ENCODE measurements around the gene CCR5AS.
"Not testable (repeated sequence)": the region's sequence is repeated elsewhere in the genome, so short reads cannot be mapped to it uniquely, and the experiment has no call there.

CCR5AS gene

DNA sequence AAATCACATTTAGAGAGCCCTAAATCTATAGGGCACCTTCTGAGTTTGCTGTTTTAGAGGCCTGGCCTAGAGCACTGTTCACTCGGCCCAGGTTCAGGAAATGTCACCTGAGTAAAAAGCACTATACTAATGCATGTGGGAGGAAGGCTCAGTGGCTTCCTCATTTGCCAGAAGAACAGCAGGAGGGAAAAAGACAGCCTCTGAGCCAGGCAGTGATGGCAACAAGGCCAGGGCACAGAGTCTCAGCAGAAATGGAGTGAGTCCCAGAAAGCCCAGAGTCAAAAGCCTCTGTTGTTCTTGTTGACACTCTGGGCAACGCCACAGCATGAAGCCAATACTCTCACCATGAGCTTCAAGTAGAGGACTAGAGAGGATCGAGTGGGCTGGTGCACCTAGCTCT lies 32.0 kb upstream of the CCR5AS start:
- Mint-ChIP-seq H3K27me3 (peaks cover 2% of the 10 kb centered on the region), H3K4me3 (no peak overlapping the region), H3K9me3 (no peaks in the 10 kb centered on the region), H3K4me1 (peaks cover 22% of the 10 kb centered on the region), H3K36me3 (ENCODE audit: low read depth) (no peaks in the 10 kb centered on the region), H3K27ac (no peak overlapping the region)
- DNase-seq, result no peak
- intact Hi-C loops (cut with micrococcal nuclease), result no loop called here

DNA sequence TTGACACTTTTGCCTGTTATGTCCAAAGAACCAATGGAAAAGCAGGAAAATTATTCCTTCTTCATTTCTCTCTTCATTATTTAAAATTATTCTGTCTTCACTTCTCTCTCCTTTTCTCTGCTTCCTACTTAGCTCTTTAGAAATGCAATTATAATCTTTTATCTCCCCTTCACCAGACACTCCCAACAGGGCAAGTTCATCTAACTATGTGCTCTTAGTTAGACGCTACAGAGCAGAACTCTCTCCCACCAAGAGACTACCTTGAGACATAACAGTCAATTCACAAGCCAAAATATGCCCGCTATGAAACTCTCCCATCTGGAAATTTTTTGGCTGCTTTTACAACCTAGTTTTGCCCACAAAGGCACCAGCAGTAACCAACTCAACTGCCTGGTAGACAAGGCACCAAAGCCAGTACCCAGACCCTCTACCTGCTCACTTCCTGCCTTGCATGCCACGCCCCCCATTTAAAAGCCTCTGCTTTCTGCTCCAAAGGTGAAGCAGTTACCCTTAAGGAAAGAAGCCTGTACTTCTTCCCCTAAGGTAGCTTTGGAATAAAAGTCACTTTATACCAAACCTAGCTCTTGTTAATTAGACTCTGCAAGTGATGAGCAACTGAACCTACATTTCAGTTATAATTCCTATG lies 28.3 kb upstream of the CCR5AS start:
- H3K27ac Mint-ChIP-seq, result no peak overlapping the region
- intact Hi-C loops (cut with micrococcal nuclease), result no loop called here
- no peaks in the 10 kb centered on the region for H3K9me3 Mint-ChIP-seq

DNA sequence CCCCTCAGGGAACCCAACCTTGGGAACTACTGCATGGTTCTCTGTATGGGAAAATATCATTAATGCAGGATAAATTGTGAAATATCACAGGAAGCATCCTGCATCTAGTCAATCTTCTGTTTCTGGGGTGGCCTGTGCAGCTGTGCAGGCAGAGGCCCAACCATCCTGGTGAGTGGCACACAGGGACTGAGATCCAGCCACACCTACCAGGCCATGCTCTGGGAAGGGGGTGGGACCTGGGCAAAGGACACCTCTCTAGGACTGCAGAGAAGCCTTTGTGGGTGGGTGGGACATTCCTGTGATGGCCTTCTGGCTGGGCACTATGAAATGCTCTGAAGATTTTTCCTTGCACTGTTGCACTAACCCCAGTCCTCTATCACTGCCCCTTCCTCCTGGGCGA lies 27.0 kb upstream of the CCR5AS start:
- H3K36me3 Mint-ChIP-seq (ENCODE audit: low read depth), result no peaks in the 10 kb centered on the region
- peaks cover 4% of the 10 kb centered on the region for H3K4me1 Mint-ChIP-seq
- H3K27ac Mint-ChIP-seq, result no peak overlapping the region
- no peak for DNase-seq
- intact Hi-C loops (cut with micrococcal nuclease), result no loop called here
- no peak overlapping the region for H3K4me3 Mint-ChIP-seq
- H3K27me3 Mint-ChIP-seq, result peaks cover 5% of the 10 kb centered on the region
- H3K9me3 Mint-ChIP-seq, result no peaks in the 10 kb centered on the region

More for the DNA sequence above, 28.3 kb upstream of the CCR5AS start:
- no peak for DNase-seq
- H3K4me1 Mint-ChIP-seq, result peaks cover 5% of the 10 kb centered on the region
- no peak overlapping the region for H3K4me3 Mint-ChIP-seq
- no peaks in the 10 kb centered on the region for H3K36me3 Mint-ChIP-seq (ENCODE audit: low read depth)
- peaks cover 2% of the 10 kb centered on the region for H3K27me3 Mint-ChIP-seq

DNA sequence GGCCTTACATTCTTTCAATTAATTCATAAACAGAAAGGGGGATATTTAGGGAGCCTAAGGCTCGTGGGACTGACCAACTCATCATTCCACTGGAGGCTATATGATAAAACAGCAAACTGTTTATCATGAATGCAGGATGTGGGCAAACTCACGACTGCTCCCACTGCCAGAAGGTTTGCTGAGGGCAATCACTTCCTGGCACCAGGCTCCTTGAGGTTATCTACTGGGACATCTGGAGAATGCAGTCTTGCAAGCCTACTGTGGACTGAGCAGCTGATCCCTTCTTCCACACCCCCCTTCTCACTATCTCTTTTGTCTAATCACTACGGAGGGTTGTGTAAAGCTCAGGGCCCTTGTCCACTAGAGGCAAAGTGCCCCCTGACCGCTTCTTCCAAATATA lies 26.3 kb upstream of the CCR5AS start:
- H3K27me3 Mint-ChIP-seq; H3K4me3 Mint-ChIP-seq; H3K4me1 Mint-ChIP-seq; H3K27ac Mint-ChIP-seq; intact Hi-C loops (cut with micrococcal nuclease); DNase-seq; H3K9me3 Mint-ChIP-seq; H3K36me3 Mint-ChIP-seq (ENCODE audit: low read depth): not testable (repeated sequence)

DNA sequence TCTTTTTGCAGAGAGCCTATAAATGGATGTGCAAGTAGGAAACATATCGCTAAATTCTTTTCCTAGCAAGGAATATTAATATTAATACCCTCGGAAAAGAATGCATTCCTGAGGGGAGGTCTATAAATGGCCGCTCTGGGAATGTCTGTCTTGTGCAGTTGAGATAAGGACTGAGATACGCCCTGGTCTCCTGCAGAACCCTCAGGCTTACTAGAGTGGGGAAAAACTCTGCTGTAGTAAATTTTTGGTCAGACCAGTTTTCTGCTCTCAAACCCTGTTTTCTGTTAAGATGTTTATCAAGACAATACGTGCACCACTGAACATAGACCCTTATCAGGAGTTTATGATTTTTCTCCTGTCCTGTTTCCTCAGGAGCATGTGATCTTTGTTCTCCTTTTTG lies 25.0 kb upstream of the CCR5AS start:
- H3K27me3 Mint-ChIP-seq; H3K9me3 Mint-ChIP-seq; H3K27ac Mint-ChIP-seq; H3K4me1 Mint-ChIP-seq; DNase-seq; H3K4me3 Mint-ChIP-seq; H3K36me3 Mint-ChIP-seq (ENCODE audit: low read depth); intact Hi-C loops (cut with micrococcal nuclease): not testable (repeated sequence)

DNA sequence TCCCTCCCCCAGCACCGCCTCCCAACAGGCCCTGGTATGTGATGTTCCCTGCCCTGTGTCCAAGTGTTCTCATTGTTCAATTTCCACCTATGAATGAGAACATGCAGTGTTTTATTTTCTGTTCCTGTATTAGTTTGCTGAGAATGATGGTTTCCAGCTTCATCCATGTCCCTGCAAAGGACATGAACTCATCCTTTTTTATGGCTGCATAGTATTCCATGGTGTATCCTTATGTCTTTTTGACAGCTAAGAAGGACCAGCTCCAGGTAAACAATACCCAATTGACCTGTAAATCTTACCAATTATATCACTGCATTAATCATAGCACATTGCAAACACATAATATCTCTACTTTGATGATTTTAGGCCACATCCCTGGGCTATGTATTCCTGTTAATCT lies 24.0 kb upstream of the CCR5AS start:
- DNase-seq; H3K27me3 Mint-ChIP-seq; H3K27ac Mint-ChIP-seq; H3K36me3 Mint-ChIP-seq (ENCODE audit: low read depth); H3K9me3 Mint-ChIP-seq; H3K4me3 Mint-ChIP-seq; intact Hi-C loops (cut with micrococcal nuclease): not testable (repeated sequence)
- H3K4me1 Mint-ChIP-seq, result peaks cover 12% of the 10 kb centered on the region

DNA sequence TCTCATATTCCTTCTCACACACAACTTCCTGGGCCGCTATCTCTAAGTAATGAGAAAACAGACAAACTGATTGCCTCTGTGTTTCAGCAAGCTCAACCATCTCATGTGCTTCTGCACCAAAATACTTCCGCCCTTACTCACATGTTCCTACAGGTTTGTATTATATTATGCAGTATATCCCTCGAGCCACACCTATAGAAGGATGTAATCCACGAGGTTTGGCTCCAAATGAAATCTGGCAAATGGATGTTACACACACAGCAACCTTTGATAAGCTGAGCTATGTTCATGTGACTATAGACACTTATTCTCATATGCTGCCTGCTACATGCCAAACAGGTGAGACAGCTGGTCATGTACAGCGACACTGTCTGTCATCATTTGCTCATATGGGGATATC lies 22.8 kb upstream of the CCR5AS start:
- H3K27ac Mint-ChIP-seq, result no peak overlapping the region
- H3K4me1 Mint-ChIP-seq, result peaks cover 12% of the 10 kb centered on the region
- no peak overlapping the region for H3K4me3 Mint-ChIP-seq
- no peaks in the 10 kb centered on the region for H3K9me3 Mint-ChIP-seq
- peaks cover 8% of the 10 kb centered on the region for H3K27me3 Mint-ChIP-seq
- intact Hi-C loops (cut with micrococcal nuclease), result no loop called here
- no peak for DNase-seq
- H3K36me3 Mint-ChIP-seq (ENCODE audit: low read depth), result no peaks in the 10 kb centered on the region

DNA sequence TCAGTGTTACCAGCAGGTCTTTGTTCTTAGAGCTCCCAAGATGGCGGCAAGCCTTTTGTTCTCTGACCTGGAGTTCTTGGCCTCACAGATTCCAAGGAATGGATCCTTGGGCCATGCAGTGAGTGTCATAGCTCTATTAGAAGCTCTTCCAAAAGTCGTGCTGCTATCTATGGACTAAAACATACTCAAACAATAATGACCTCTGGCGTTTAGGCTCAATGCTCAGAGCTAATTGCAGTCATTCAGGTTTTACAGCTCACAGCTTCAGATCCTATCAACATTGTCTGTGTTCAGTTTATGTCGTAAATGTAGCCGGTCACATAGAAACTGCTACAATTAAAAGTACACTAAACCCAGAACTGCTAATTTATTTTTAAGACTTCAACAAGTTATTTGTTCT lies 22.4 kb upstream of the CCR5AS start:
- Mint-ChIP-seq H3K27me3 (peaks cover 8% of the 10 kb centered on the region), H3K27ac (no peak overlapping the region), H3K36me3 (ENCODE audit: low read depth) (no peaks in the 10 kb centered on the region), H3K4me3 (no peak overlapping the region), H3K4me1 (peaks cover 12% of the 10 kb centered on the region), H3K9me3 (no peaks in the 10 kb centered on the region)
- intact Hi-C loops (cut with micrococcal nuclease), result no loop called here
- DNase-seq, result no peak

DNA sequence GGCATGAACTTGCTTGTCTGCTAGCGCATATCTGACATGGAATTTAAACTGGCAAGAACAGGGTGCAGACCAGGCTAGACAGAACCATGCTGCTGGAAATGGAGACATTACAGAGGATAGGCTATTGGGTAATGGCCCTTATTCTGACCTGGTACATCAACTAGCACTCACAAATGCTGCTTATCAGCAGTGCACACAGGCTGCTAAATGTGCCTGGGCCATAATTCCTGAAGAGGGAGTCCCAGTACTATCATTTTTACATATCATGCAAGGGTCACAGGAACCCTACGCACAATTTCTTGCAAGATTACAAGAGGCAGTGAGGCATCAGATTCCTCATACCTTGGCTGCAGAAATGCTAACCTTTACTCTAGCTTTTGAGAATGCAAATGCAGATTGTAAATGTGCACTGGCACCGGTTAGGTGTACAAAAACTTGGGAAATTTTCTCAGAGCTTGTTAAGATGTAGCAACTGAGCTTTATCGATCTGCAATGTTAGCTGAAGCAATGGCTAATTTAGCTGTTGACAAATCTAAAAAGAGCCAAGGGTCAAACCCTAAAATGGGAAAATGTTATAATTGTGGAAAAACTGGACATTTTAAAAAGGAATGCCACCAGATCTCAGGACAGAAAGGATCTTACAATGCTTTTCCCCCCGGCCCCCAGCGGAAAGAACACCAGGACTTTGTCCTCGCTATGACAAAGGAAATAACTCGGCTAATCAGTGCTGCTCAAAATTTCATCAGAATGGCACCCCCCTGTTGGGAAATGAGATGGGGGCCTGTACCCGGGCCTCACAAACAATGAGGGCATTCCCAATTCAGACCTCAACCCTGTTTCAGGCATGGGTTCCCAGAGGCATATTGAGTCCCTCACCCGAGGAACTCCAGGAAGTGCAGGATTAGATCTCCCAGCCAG lies 21.3 kb upstream of the CCR5AS start:
- no peak for DNase-seq
- intact Hi-C loops (cut with micrococcal nuclease), result no loop called here
- Mint-ChIP-seq H3K27ac (no peak overlapping the region), H3K27me3 (peaks cover 8% of the 10 kb centered on the region), H3K4me3 (no peak overlapping the region), H3K4me1 (peaks cover 12% of the 10 kb centered on the region), H3K9me3 (no peaks in the 10 kb centered on the region), H3K36me3 (ENCODE audit: low read depth) (no peaks in the 10 kb centered on the region)

DNA sequence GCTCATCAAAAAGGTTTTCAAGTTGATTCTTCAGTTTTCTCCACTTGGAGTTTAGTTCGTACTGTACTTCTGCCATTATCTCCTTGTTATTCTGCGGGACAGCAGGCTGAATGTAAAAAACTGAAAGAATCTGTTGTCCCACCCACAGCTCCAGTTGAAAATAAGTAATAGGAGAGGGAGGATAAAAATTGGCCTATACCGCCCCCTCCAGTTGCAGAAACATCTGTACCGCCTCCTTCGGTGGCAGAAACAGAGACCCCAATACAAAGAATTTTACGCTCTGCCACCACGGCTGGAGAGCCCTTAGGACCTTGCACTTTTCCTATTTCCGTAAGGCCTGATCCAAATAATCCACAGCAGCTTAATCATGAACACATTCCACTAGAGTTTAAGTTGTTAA lies 20.5 kb upstream of the CCR5AS start:
- H3K27me3 Mint-ChIP-seq; H3K4me3 Mint-ChIP-seq; H3K36me3 Mint-ChIP-seq (ENCODE audit: low read depth); H3K9me3 Mint-ChIP-seq; H3K4me1 Mint-ChIP-seq; intact Hi-C loops (cut with micrococcal nuclease); H3K27ac Mint-ChIP-seq; DNase-seq: not testable (repeated sequence)

DNA sequence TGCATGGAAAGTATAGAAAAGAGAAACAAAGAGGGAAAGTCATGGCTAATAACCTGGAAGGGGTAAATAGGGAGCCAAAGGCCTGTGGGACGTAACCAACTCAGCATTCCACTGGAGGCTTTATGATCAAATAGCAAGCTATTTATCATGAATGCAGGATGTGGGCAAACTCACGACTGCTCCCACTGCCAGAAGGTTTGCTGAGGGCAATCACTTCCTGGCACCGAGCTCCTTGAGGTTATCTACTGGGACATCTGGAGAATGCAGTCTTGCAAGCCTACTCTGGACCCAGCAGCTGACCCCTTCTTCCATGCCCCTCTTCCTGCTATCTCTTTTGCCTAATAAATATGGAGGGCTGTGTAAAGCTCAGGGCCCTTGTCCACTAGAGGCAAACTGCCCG lies 19.6 kb upstream of the CCR5AS start:
- DNase-seq; H3K4me3 Mint-ChIP-seq; H3K36me3 Mint-ChIP-seq (ENCODE audit: low read depth); H3K4me1 Mint-ChIP-seq; H3K9me3 Mint-ChIP-seq; H3K27me3 Mint-ChIP-seq; intact Hi-C loops (cut with micrococcal nuclease); H3K27ac Mint-ChIP-seq: not testable (repeated sequence)

DNA sequence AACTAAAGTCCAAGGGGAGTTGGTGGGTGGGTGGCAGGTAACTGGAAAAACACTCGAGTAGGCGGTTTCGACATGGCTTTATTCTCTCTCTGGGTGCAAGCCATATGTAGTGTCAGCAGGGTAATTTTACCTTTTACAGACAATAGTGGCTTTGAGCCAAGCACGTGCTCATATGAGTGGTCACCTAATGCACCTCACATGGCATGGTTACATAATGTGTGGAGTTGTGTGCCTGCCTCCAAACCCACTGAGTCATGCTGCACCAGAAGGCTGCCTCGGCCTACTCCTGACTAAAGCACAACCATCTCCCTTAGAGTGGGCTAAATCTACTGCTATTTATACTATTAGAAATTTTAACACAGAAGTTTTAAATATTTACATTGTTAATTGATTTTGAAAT lies 16.7 kb upstream of the CCR5AS start:
- no peak overlapping the region for H3K4me3 Mint-ChIP-seq

DNA sequence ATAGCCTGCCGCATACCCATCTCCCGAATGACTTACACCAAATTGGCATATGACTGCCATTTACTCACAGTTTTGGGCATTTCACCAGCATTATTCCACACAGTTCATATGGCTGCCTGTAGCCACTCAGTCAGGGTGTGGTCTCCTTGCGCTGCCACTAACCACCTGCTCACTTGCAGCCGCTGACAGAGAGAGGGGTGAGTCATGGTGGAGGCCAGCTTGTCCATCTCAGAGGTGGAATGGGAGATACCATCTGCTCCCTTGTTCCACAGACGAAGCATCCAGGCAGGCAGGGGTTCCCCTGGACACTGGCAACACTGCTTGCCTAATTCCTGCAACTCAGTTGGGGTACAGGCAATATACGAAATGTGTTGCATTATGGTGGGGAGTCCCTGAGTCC lies 15.8 kb upstream of the CCR5AS start:
- intact Hi-C loops (cut with micrococcal nuclease), result no loop called here
- peaks cover 9% of the 10 kb centered on the region for H3K4me1 Mint-ChIP-seq
- no peak overlapping the region for H3K27ac Mint-ChIP-seq
- DNase-seq, result no peak
- no peak overlapping the region for H3K4me3 Mint-ChIP-seq
- no peaks in the 10 kb centered on the region for H3K27me3 Mint-ChIP-seq
- no peaks in the 10 kb centered on the region for H3K36me3 Mint-ChIP-seq (ENCODE audit: low read depth)
- no peaks in the 10 kb centered on the region for H3K9me3 Mint-ChIP-seq

More for the DNA sequence above, 16.7 kb upstream of the CCR5AS start:
- Mint-ChIP-seq H3K27ac (no peak overlapping the region), H3K36me3 (ENCODE audit: low read depth) (no peaks in the 10 kb centered on the region), H3K4me1 (peaks cover 9% of the 10 kb centered on the region), H3K27me3 (peaks cover 4% of the 10 kb centered on the region), H3K9me3 (no peaks in the 10 kb centered on the region)
- DNase-seq, result no peak
- intact Hi-C loops (cut with micrococcal nuclease), result no loop called here

DNA sequence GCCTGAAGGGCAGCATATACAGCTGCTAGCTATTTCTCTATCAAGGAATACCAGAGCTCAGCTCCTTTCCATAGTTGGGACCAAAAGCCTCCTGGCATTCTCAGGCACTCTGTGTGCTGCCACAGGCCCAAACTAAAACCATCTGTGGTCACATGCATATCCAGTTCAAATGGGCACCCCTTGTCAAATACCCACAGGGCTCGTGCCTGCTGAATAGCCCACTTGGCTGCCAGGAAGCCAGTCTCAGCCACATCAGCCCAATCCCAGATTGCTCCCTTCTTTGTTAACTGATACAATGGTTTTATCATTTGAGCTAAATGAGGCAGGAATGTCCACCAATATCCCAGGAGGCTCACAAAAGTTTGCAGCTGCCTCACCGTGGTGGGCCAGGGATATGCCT lies 14.1 kb upstream of the CCR5AS start:
- no peaks in the 10 kb centered on the region for H3K9me3 Mint-ChIP-seq
- H3K27me3 Mint-ChIP-seq, result no peaks in the 10 kb centered on the region
- peaks cover 6% of the 10 kb centered on the region for H3K4me1 Mint-ChIP-seq
- H3K36me3 Mint-ChIP-seq (ENCODE audit: low read depth), result no peaks in the 10 kb centered on the region
- no peak overlapping the region for H3K4me3 Mint-ChIP-seq
- intact Hi-C loops (cut with micrococcal nuclease), result no loop called here
- DNase-seq, result no peak
- no peak overlapping the region for H3K27ac Mint-ChIP-seq
